GM21360 (cell line): ENCODE results near the gene ZNF423.
A peak's percentile ranks its signal among the peaks of the same experiment; 100 is the strongest.
"Not testable (repeated sequence)": the region's sequence is repeated elsewhere in the genome, so short reads cannot be mapped to it uniquely, and the experiment has no call there.

Source experiments
- ATAC-seq: cut with Tn5 transposase; IDR thresholded peaks from one replicate; pipeline ENCODE4 v1.9.1; 2021; ENCODE audit warnings: mild to moderate bottlenecking, moderate library complexity; ENCODE audit not compliant: unreplicated experiment

The ZNF423 gene

GRCh38 chr16:49575346-49576172 is 280.4 kb downstream of the ZNF423 start:
- ATAC-seq, result peak; percentile 92

GRCh38 chr16:49574826-49575225 is 281.1 kb downstream of the ZNF423 start:
- ATAC-seq, result no peak

- no peak for ATAC-seq
Measured at GRCh38 chr16:49567950-49568349, 288.0 kb downstream of the ZNF423 start.

GRCh38 chr16:49566432-49566831 is 289.5 kb downstream of the ZNF423 start:
- ATAC-seq, result no peak

GRCh38 chr16:49564496-49565229 is 291.2 kb downstream of the ZNF423 start:
- no peak for ATAC-seq

GRCh38 chr16:49563666-49564065 is 292.2 kb downstream of the ZNF423 start:
- no peak for ATAC-seq

- ATAC-seq, result not testable (repeated sequence)
Measured at GRCh38 chr16:49562894-49563293, 293.0 kb downstream of the ZNF423 start.

GRCh38 chr16:49562228-49562627 is 293.7 kb downstream of the ZNF423 start:
- no peak for ATAC-seq

GRCh38 chr16:49560004-49560830 is 295.7 kb downstream of the ZNF423 start:
- no peak for ATAC-seq

GRCh38 chr16:49559242-49559641 is 296.7 kb downstream of the ZNF423 start:
- no peak for ATAC-seq

GRCh38 chr16:49558451-49558850 is 297.5 kb downstream of the ZNF423 start:
- no peak for ATAC-seq

GRCh38 chr16:49556606-49557446 is 299.1 kb downstream of the ZNF423 start:
- no peak for ATAC-seq

GRCh38 chr16:49556249-49556605 is 299.7 kb downstream of the ZNF423 start:
- ATAC-seq, result no peak

GRCh38 chr16:49554681-49555080 is 301.2 kb downstream of the ZNF423 start:
- ATAC-seq, result no peak

GRCh38 chr16:49552313-49552928 is 303.5 kb downstream of the ZNF423 start:
- no peak for ATAC-seq

- no peak for ATAC-seq
Measured at GRCh38 chr16:49550666-49551065, 305.2 kb downstream of the ZNF423 start.

- ATAC-seq, result no peak
Measured at GRCh38 chr16:49550140-49550539, 305.8 kb downstream of the ZNF423 start.

GRCh38 chr16:49548325-49548970 is 307.5 kb downstream of the ZNF423 start:
- no peak for ATAC-seq

GRCh38 chr16:49547448-49547847 is 308.5 kb downstream of the ZNF423 start:
- ATAC-seq, result no peak

GRCh38 chr16:49546735-49547134 is 309.2 kb downstream of the ZNF423 start:
- no peak for ATAC-seq
